CD1c-positive myeloid dendritic cell (primary cell): ENCODE data around the gene VAMP5.
"Not testable (repeated sequence)": the region's sequence is repeated elsewhere in the genome, so short reads cannot be mapped to it uniquely, and the experiment has no call there.

ENCODE experiments used
- DNase-seq: peaks from one replicate; pipeline ENCODE4 v3.0.0-alpha.2; 2016; ENCODE audit errors: extremely low spot score

The VAMP5 gene

DNA sequence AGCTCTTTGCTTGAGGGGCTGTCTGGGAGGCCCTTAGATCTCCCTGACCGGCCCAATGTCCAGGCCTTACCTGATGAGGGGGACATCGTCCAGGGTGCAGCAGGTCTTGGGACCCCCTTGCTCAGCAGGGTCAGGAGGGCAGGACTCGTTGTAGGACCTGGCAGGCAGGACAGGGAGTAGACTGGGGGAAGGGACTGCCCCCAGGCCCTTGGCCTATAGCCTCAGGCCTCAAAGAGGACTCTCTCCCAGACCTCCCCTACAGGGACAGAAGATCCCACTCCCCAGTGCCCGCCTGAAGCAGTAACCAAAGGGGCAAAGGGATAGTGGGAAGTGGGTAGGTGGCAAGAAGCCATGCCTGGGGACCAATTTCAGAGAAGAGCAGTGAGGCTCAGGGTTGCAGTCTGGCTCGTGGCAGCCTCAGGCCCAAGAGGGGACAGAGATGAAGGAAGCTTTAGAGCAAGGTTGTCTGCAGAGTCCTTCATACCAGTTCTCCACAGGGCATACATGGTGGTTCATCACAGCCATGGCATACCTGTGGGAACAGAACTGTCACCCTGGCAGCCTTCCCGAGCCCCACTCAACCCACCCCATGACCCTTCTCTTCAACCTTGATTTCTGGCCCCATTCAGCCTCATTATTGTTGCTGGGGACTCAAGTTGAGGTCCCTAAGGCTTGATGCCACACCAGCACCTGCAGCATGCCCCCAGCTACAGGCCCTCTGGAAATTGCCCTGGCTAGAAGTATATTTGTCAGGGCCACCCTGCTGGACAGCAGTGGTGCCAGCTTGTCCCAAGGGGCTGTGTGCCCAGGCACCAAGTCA is 16.9 kb downstream of the VAMP5 start:
- DNase-seq, result no peak

GRCh38 chr2:85601771-85602475 is 17.7 kb downstream of the VAMP5 start:
- DNase-seq, result peak; percentile 59

GRCh38 chr2:85602476-85603234 is 18.4 kb downstream of the VAMP5 start, which contains the start of gene TMEM150A:
Gene TMEM150A (minus strand): TSS chr2:85602698. CDS start chr2:85601948, 750 bp downstream.
- DNase-seq, result peak; percentile 98

- DNase-seq, result not testable (repeated sequence)
Observed at GRCh38 chr2:85604133-85604444, 19.9 kb downstream of the VAMP5 start.

DNA sequence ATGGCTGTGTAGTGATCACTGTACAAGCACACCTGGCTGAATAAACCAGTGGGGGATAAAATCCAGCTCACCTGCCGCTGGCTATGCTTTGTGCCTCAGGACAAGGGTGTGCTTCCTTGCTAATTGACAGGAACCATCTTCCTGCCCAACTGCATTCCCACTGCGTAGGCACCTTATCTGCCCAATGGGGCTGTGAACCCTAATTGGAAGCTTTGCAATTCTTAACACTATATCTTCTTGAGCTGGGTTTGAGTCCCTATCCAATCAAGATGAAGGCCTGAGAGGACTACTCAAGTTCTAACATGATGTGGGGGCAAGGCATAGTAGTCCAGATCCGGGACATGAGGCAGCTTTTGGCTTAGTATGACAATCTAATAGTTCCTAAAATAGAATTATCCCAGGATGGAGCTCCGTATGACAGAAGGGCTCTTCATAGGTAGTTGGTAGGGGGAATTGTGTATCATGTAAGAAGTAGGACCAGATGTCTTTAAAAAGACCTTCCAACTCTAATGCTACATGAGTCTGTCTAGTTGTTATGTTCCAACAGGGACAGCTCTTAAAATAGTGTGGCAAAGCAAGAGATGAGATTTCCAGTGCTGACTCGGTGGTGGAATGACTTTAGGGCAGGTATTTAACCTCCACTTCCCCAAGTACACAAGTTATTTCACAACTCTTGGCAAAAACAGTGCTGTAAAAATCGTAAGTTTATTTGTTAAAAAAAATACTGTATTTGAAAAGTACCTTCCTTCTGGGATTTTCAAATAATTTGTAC is 20.5 kb downstream of the VAMP5 start:
- DNase-seq, result no peak

DNA sequence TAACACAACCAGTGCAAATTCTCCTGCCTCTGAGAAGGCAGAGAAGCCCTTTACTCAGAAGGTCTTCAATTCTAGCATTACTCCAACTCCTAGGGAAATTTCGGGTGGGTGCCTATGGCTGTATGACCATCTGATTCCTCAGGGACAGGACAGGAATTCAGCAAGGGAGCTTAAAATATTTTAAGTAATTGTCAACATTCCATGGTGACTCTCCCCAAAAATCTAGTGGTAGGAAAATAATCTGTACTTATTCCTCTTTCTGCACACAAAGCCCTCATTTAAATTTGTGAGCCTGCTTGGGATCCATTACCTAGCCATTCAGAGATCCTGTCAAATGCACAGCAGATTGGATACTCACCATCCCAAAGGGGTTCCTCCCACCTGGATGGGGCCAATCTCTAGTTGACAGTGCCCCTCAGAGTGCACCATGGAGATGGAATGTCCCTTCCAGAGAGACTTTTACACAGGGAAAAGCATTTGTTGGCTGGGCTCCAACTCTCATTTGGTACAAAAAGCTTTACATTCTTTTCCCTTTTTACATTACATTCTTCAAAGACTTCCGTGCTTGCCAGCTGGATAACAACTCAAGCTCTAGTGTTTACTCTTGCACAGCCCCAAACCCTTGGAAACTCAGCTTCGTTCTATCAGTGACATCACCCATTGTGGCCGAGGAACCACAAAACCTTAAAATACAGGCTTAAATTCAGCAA is 21.3 kb downstream of the VAMP5 start:
- no peak for DNase-seq

DNA sequence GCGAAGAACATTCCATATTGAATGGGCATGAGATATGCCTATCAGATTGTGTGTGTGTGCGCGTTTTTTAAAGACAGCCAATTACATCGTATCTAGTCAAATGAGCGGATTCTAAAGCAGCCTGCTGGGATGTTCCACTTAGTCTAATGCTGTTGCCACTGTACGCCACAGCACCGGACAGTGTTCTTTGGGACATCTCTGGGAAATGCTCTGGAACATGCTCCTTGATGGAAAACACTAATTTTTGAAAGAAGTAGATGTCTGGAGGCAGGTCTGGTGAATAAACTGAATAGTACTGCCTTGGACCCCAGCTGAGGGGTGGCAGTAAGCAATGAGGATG is 21.9 kb downstream of the VAMP5 start:
- no peak for DNase-seq

- DNase-seq, result no peak
Observed at GRCh38 chr2:85607268-85608215, 23.3 kb downstream of the VAMP5 start.

- no peak for DNase-seq
Observed at GRCh38 chr2:85611217-85611704, 27.0 kb downstream of the VAMP5 start.

DNA sequence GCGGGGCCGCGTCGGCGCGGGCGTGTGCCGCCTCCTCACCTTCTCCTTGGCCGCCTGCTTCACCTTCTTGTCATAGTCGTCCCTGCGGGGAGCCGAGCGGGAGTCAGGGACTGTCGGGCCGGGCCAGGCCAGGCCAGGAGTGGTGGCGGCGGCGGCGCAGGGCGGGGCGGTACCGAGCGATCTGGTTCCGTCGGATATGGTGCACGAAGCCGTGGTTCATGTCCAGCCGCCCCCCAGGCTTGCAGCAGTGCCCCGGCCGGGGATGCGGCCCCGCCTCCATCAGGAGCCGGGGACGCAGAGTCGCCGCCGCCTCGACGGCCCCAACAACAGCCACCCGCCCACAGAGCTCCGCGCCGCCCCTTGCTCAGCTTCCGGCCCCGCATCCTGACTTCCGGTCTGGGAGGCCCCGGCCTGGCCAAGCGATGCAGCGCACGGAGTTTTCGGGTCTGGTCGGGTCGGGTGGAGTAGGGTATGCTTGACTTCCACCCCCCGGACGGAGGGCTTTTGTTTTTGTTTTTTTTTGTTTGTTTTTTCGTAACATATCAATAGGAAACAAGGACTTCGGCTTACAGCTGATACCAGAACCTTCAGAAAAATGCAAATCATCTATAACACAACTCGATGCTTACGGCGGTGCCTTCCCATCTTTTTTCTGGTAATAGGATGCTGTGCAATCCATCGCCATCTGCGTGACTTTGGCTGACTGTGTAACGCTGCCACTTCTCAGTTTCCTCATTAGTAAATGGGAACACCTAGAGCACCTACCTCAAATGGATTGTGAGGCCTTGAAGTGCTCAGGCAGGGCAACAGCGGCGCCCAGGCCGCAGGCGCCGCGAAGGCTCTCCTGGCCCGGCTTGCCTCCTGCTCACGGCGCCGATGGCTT is 27.7 kb downstream of the VAMP5 start, which contains the start of gene C2orf68:
Gene C2orf68 (minus strand): TSS at position 362 of the 883 bp plus-strand sequence. CDS start 82 bp downstream, at position 280.
- DNase-seq, result peak; percentile 91

- no peak for DNase-seq
Observed at GRCh38 chr2:85613717-85614515, 29.7 kb downstream of the VAMP5 start.

DNA sequence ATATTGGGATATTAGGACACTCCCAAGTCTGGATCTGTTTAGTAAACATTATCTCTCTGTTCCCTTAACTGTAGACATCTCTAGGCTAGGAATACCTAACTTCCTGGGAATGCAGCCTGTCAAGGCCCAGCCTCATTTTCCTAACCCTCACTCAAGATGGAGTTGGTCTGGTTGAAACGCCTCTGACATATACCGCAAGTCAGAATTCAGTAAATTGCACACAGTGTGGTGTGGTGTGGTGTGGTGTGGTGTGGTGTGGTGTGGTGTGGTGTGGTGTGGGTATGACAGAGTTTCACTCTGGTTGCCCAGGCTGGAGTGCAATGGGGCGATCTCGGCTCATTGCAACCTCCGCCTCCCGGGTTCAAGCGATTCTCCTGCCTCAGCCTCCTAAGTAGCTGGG is 30.5 kb downstream of the VAMP5 start:
- not testable (repeated sequence) for DNase-seq

DNA sequence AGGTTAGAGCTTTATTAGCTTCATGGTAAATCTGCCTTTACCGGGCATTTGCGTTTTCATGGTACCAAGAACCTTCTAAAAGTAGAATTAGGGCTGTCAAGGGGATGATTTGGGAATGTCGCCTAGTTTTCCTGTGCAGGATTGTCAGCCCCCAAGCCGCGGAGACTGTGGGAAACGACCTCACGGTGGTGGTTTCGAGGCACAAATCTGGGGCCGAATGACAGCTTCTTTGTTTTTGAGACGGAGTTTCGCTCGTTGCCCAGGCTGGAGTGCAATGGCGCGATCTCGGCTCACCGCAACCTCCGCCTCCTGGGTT is 31.1 kb downstream of the VAMP5 start:
- no peak for DNase-seq

- not testable (repeated sequence) for DNase-seq
Observed at GRCh38 chr2:85617723-85618122, 33.5 kb downstream of the VAMP5 start.

DNA sequence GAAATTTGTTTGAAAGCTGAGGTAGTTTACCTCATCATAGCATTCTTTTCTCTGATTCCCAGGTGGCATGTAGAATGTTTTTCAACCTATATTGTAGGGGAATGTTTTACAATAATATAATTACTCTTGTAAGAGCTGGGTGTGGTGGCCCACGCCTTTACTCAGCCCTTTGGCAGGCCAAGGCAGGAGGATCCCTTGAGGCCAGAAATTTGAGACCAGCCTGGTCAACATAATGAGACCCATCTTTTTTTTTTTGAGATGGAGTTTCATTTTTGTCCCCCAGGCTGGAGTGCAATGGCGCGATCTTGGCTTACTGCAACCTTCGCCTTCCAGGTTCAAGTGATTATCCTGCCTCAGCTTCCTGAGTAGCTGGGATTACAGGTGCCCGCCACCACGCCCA is 35.4 kb downstream of the VAMP5 start:
- no peak for DNase-seq

DNA sequence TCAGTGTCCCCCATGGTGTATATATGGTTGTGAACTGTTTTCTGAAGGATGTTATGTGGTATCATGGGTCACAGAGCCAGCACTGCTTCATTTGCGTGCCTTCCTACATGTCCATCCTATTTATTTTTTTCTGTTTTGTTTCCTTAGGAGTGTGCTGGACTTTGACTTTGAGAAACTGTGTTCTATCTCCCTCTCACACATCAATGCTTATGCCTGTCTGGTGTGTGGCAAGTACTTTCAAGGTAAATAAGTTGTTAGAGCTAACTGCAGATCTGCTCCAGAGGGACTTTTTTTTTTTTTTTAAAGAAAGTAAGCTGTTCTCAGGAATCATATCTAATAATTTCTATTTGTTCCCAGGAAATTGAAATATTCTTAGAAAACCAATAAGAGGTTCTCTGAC is 37.1 kb downstream of the VAMP5 start:
- DNase-seq, result no peak

DNA sequence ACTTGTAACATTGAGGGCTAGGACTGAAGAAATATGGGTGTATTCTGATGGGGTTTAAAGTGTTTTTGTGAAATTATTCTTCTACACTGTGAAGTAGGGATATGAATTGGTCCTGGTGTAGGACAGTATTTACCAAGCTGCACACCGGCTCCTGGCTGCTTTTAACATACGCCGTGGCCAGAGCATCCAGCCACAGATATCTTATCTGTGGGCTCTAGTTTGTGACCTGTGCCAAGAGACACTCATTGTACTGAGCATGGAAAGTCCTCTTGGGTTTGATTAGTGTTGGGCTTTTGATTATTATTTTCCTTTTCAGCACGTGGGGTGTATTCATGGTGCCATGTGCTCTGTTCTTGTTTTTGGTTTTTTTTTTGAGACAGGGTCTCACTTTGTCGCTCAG is 39.8 kb downstream of the VAMP5 start:
- no peak for DNase-seq

GRCh38 chr2:85628658-85629057 is 44.4 kb downstream of the VAMP5 start:
- DNase-seq, result no peak
